ENCODE measurements around the gene CKS1B. TPM values are rescaled to one million over a fixed set of nuclear protein-coding genes. Genes with fewer than 3 reads are reported as not detected.
A peak's percentile ranks its signal among the peaks of the same experiment; 100 is the strongest.

CKS1B gene
- total RNA-seq, 2 experiments from 2014 or later: 204 to 230 TPM

- no peak for TF ChIP-seq CTCF (conservative IDR thresholded peaks at IDR 0.05; ENCODE audit: low read length)
- TF ChIP-seq EZH2phosphoT487 (IDR thresholded peaks at IDR 0.05; ENCODE audit: borderline replicate concordance, low read depth, low read length): no peak
- POLR2A ChIA-PET: interaction anchor here (0.6 to 1.0 kb wide), 2 partner anchors 17 to 97 kb away, joined by 3 read pairs; no protein-coding TSS in a partner anchor
- H3K4me3 ChIP-seq (ENCODE audit: low read depth, low read length, poor library complexity, severe bottlenecking): no peak overlapping the region
- no peak overlapping the region for H3K4me2 ChIP-seq (ENCODE audit: low read length)
- H4K20me1 ChIP-seq (ENCODE audit: insufficient read depth, low read length): peaks cover 15% of the 10 kb centered on the region; the same call in 1 of the 2 replicates
- H3K36me3 ChIP-seq (ENCODE audit: insufficient read depth, low read length): peaks cover 58% of the 10 kb centered on the region
- peaks cover 32% of the 10 kb centered on the region for H3K4me1 ChIP-seq (ENCODE audit: insufficient read depth, low read length, poor library complexity, severe bottlenecking)
- H3K79me2 ChIP-seq (ENCODE audit: insufficient read depth, low read depth, low read length): peaks cover 55% of the 10 kb centered on the region
- H3K9me3 ChIP-seq (ENCODE audit: low read length): no peaks in the 10 kb centered on the region
- H3K9me2 ChIP-seq (ENCODE audit: insufficient read depth, low read length): no peaks in the 10 kb centered on the region
- no peak for DNase-seq (ENCODE audit: low spot score)
- intact Hi-C loops (cut with micrococcal nuclease; ENCODE audit: unreplicated experiment): no loop called here
- CTCF ChIA-PET (ENCODE audit: unreplicated experiment): no interaction called here
- H3K27ac ChIP-seq (ENCODE audit: low read depth, low read length, poor library complexity, severe bottlenecking): peak overlapping the region; percentile 10
- H2AFZ ChIP-seq (ENCODE audit: low read length): no peak overlapping the region
- BruUV-seq (replicated peaks): no TSS peak
Measured at GRCh38 chr1:154978360-154978759, 3.9 kb downstream of the CKS1B start.

- no peak for DNase-seq (ENCODE audit: low spot score)
- peak overlapping the region; percentile 70; the same call in 1 of the 2 replicates for H2AFZ ChIP-seq (ENCODE audit: low read length)
- H3K4me3 ChIP-seq (ENCODE audit: low read depth, low read length, poor library complexity, severe bottlenecking): peak overlapping the region; percentile 77
- TF ChIP-seq EZH2phosphoT487 (IDR thresholded peaks at IDR 0.05; ENCODE audit: borderline replicate concordance, low read depth, low read length) (no peak), CTCF (conservative IDR thresholded peaks at IDR 0.05; ENCODE audit: low read length) (no peak)
- peaks cover 28% of the 10 kb centered on the region for H3K4me1 ChIP-seq (ENCODE audit: insufficient read depth, low read length, poor library complexity, severe bottlenecking)
- BruUV-seq (replicated peaks): TSS peak; percentile 100
- CTCF ChIA-PET (ENCODE audit: unreplicated experiment): no interaction called here
- H3K4me2 ChIP-seq (ENCODE audit: low read length): peak overlapping the region; percentile 78
- H4K20me1 ChIP-seq (ENCODE audit: insufficient read depth, low read length): peaks cover 5% of the 10 kb centered on the region; the same call in 1 of the 2 replicates
- POLR2A ChIA-PET: interaction anchor here (0.6 to 3.2 kb wide), 5 partner anchors 12 to 424 kb away, joined by 4 to 16 read pairs (median 6); partner anchors contain the start of genes PBXIP1, SHC1 and UBE2Q1
- intact Hi-C loops (cut with micrococcal nuclease; ENCODE audit: unreplicated experiment): loop anchor here (5.0 kb wide), 1 partner anchor 80 kb away; the partner anchor contains the start of gene EFNA4
- peaks cover 62% of the 10 kb centered on the region for H3K36me3 ChIP-seq (ENCODE audit: insufficient read depth, low read length)
- H3K79me2 ChIP-seq (ENCODE audit: insufficient read depth, low read depth, low read length): peaks cover 56% of the 10 kb centered on the region
- H3K27ac ChIP-seq (ENCODE audit: low read depth, low read length, poor library complexity, severe bottlenecking): peak overlapping the region; percentile 80
- H3K9me2 ChIP-seq (ENCODE audit: insufficient read depth, low read length): no peaks in the 10 kb centered on the region
- H3K9me3 ChIP-seq (ENCODE audit: low read length): no peaks in the 10 kb centered on the region
Measured at GRCh38 chr1:154982341-154982740, 7.9 kb downstream of the CKS1B start.

Measured in OCI-LY7 (cell line).